Liver (tissue), 3 donors: ENCODE data around the gene EXO1.

ENCODE experiments used
- EGR1 ChIP-seq, 2 donors: IDR thresholded peaks; 2 replicates each; pipeline ENCODE4 v1.6.1; 2016 to 2018; ENCODE audit warnings: antibody characterized with exemption in 2 of 2, low read depth in 2 of 2
- FOXA2 ChIP-seq: IDR thresholded peaks from 2 replicates; pipeline ENCODE4 v1.6.1; 2016; ENCODE audit warnings: antibody characterized with exemption
- GABPA ChIP-seq, 2 donors: IDR thresholded peaks in 1 of 2; conservative IDR thresholded peaks in 1 of 2; 2 replicates each; pipeline ENCODE4 v1.6.1; 2016; ENCODE audit warnings: antibody characterized with exemption in 2 of 2, mild to moderate bottlenecking in 1 of 2, moderate library complexity in 1 of 2
- HNF4A ChIP-seq, 2 donors: conservative IDR thresholded peaks; 2 replicates each; pipeline ENCODE4 v1.6.1; 2016; ENCODE audit warnings: antibody characterized with exemption in 2 of 2, mild to moderate bottlenecking in 2 of 2
- JUND ChIP-seq, 2 donors: IDR thresholded peaks; 2 replicates each; pipeline ENCODE4 v1.6.1; 2016; ENCODE audit warnings: antibody characterized with exemption in 2 of 2
- RAD21 ChIP-seq, 2 donors: IDR thresholded peaks; 2 replicates each; pipeline ENCODE4 v1.6.1; 2016; ENCODE audit warnings: antibody characterized with exemption in 2 of 2, mild to moderate bottlenecking in 2 of 2
- SP1 ChIP-seq: IDR thresholded peaks from 2 replicates; pipeline ENCODE4 v1.6.1; 2018; ENCODE audit warnings: antibody characterized with exemption, mild to moderate bottlenecking
- TAF1 ChIP-seq: conservative IDR thresholded peaks from 2 replicates; pipeline ENCODE4 v1.6.1; 2016; ENCODE audit warnings: antibody characterized with exemption, mild to moderate bottlenecking
- YY1 ChIP-seq: IDR thresholded peaks from 2 replicates; pipeline ENCODE4 v1.6.1; 2016; ENCODE audit warnings: antibody characterized with exemption, mild to moderate bottlenecking
- TF ChIP-seq, protein P1 (sequence below): fragments of 150-350 bp; IDR thresholded peaks from 2 replicates; pipeline ENCODE4 v1.5.1; 2017; ENCODE audit warnings: improper control_type of control experiment, low read depth, low read length; ENCODE audit not compliant: missing input control
- TF ChIP-seq, protein P2 (sequence below): IDR thresholded peaks from 2 replicates; pipeline ENCODE4 v1.6.1; 2016; ENCODE audit warnings: antibody characterized with exemption
- TF ChIP-seq, protein P3 (sequence below): IDR thresholded peaks from 2 replicates; pipeline ENCODE4 v1.6.1; 2016; ENCODE audit warnings: antibody characterized with exemption, mild to moderate bottlenecking
- TF ChIP-seq, protein P4 (sequence below): IDR thresholded peaks from 2 replicates; pipeline ENCODE4 v1.6.1; 2016; ENCODE audit warnings: antibody characterized with exemption
- TF ChIP-seq, protein P5 (sequence below): IDR thresholded peaks from 2 replicates; pipeline ENCODE4 v1.6.1; 2016; ENCODE audit warnings: antibody characterized with exemption
- donor health status: healthy.
- donor health status: healthy.

DNA sequence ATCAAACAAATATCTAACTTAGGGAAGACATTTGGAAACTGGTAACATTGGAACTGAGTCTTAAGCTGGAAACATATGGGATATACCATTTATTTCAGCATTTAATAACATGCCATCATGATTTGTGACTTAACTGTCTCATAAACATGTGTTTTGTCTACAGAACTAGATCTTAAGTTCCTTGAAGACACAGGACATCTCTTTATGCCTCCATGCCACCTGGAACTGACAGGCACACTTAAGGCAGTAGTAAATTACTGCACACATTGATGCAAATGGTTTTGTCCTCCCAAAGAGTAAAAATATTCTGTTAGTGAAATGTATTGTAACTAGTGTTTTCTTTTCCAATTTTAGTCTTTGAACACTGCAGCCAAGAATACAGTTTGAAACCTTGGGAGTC lies 1.6 kb upstream of the EXO1 start:
- TF ChIP-seq, protein P1, sequence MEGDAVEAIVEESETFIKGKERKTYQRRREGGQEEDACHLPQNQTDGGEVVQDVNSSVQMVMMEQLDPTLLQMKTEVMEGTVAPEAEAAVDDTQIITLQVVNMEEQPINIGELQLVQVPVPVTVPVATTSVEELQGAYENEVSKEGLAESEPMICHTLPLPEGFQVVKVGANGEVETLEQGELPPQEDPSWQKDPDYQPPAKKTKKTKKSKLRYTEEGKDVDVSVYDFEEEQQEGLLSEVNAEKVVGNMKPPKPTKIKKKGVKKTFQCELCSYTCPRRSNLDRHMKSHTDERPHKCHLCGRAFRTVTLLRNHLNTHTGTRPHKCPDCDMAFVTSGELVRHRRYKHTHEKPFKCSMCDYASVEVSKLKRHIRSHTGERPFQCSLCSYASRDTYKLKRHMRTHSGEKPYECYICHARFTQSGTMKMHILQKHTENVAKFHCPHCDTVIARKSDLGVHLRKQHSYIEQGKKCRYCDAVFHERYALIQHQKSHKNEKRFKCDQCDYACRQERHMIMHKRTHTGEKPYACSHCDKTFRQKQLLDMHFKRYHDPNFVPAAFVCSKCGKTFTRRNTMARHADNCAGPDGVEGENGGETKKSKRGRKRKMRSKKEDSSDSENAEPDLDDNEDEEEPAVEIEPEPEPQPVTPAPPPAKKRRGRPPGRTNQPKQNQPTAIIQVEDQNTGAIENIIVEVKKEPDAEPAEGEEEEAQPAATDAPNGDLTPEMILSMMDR = no peak
- TF ChIP-seq, protein P2, sequence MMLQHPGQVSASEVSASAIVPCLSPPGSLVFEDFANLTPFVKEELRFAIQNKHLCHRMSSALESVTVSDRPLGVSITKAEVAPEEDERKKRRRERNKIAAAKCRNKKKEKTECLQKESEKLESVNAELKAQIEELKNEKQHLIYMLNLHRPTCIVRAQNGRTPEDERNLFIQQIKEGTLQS = no peak
- TF ChIP-seq GABPA (IDR thresholded peaks at IDR 0.05 in 1 of 2, conservative IDR thresholded peaks at IDR 0.05 in 1 of 2) = no peak
- TF ChIP-seq, protein P3, sequence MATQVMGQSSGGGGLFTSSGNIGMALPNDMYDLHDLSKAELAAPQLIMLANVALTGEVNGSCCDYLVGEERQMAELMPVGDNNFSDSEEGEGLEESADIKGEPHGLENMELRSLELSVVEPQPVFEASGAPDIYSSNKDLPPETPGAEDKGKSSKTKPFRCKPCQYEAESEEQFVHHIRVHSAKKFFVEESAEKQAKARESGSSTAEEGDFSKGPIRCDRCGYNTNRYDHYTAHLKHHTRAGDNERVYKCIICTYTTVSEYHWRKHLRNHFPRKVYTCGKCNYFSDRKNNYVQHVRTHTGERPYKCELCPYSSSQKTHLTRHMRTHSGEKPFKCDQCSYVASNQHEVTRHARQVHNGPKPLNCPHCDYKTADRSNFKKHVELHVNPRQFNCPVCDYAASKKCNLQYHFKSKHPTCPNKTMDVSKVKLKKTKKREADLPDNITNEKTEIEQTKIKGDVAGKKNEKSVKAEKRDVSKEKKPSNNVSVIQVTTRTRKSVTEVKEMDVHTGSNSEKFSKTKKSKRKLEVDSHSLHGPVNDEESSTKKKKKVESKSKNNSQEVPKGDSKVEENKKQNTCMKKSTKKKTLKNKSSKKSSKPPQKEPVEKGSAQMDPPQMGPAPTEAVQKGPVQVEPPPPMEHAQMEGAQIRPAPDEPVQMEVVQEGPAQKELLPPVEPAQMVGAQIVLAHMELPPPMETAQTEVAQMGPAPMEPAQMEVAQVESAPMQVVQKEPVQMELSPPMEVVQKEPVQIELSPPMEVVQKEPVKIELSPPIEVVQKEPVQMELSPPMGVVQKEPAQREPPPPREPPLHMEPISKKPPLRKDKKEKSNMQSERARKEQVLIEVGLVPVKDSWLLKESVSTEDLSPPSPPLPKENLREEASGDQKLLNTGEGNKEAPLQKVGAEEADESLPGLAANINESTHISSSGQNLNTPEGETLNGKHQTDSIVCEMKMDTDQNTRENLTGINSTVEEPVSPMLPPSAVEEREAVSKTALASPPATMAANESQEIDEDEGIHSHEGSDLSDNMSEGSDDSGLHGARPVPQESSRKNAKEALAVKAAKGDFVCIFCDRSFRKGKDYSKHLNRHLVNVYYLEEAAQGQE = no peak
- TF ChIP-seq RAD21 (IDR thresholded peaks at IDR 0.05) = no peak
- no peak for TF ChIP-seq SP1
- TF ChIP-seq, protein P4, sequence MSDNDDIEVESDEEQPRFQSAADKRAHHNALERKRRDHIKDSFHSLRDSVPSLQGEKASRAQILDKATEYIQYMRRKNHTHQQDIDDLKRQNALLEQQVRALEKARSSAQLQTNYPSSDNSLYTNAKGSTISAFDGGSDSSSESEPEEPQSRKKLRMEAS = no peak
- TF ChIP-seq, protein P5, sequence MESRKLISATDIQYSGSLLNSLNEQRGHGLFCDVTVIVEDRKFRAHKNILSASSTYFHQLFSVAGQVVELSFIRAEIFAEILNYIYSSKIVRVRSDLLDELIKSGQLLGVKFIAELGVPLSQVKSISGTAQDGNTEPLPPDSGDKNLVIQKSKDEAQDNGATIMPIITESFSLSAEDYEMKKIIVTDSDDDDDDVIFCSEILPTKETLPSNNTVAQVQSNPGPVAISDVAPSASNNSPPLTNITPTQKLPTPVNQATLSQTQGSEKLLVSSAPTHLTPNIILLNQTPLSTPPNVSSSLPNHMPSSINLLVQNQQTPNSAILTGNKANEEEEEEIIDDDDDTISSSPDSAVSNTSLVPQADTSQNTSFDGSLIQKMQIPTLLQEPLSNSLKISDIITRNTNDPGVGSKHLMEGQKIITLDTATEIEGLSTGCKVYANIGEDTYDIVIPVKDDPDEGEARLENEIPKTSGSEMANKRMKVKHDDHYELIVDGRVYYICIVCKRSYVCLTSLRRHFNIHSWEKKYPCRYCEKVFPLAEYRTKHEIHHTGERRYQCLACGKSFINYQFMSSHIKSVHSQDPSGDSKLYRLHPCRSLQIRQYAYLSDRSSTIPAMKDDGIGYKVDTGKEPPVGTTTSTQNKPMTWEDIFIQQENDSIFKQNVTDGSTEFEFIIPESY = no peak
- TF ChIP-seq TAF1 = no peak
- no peak for TF ChIP-seq YY1
- TF ChIP-seq HNF4A (conservative IDR thresholded peaks at IDR 0.05) = no peak
- no peak for TF ChIP-seq EGR1 (IDR thresholded peaks at IDR 0.05; ENCODE audit: low read depth in 2 of 2)
- TF ChIP-seq FOXA2 = no peak
- no peak for TF ChIP-seq JUND (IDR thresholded peaks at IDR 0.05)
